GM18951 (cell line): ENCODE results near the gene STPG3.

Experiments used
- POLR2A ChIP-seq: IDR thresholded peaks from 4 replicates; pipeline ENCODE4 v1.6.1; 2011; ENCODE audit warnings: mild to moderate bottlenecking; ENCODE audit not compliant: insufficient read length, insufficient read depth; ENCODE audit errors: extremely low read depth
- in situ Hi-C: fragments of 300-500 bp; cut with MboI; formaldehyde crosslinking; loops from one replicate; pipeline ENCODE4 v1.12.0; 2022; ENCODE audit warnings: low sequenced_read_pairs, mixed read lengths, inconsistent platforms; ENCODE audit not compliant: unreplicated experiment

Gene STPG3

DNA sequence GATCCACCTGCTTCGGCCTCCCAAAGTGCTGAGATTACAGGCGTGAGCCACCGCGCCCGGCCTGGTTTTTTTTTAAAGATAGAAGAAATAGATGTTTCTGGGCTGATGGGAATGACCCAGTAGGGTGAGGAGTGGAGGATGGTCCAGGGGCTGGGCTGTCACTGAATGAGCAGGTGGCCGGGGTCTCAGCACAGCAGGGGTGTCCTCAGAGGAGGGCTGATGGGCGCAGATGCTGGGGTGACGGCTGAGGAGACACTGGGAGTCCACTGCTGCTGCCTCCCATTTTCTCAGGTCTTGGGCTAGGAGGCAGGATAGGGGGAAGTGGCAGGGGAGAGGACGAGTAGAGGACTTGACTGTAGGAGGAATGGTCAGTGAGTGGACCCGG lies 24.1 kb downstream of the STPG3 start:
- in situ Hi-C loops, result no loop called here
- TF ChIP-seq POLR2A, result no peak

DNA sequence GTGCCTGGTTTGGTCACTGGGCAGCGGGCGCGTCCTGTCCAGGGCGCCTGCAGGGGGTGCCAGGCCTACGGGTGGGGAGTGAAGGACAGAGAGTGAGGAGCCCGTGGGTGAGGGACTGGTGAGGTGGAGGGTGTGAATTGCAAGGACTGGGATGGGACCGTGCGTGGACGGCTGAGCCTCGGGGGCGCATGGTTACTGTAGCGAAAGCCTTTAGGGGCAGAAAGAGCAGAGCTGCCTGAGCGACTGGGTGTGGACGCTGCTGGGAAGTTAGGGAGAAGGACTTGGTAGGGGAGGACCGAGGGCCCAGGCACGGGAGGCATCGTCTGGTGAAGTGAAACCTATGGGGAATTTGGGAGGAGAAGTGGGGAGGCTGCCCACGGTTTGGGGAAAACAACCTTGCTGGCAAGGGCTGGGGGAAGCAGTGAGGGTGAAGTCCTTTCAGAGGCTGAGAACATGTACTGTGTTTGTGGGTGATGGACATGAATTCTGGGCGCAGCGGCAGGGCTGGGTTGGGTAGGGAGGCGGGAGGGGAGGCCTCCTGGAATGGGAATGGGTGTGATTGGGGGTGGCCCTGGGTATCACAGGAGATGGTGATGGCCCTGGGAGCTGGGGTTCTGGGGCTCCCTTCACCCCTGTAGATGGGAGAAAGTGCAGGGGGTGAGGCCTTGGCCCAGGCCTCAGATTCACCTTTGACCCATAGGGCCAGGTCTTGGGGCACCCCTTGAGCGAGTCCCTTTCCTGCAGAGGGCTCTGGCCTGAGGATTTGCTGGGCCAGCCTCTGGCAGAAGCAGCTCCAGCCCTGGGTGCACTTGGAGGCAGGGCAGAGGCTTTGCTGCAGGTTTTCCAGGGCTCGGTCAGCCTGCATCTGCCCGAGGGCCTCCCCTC lies 24.7 kb downstream of the STPG3 start:
- in situ Hi-C loops, result no loop called here
- TF ChIP-seq POLR2A, result no peak

DNA sequence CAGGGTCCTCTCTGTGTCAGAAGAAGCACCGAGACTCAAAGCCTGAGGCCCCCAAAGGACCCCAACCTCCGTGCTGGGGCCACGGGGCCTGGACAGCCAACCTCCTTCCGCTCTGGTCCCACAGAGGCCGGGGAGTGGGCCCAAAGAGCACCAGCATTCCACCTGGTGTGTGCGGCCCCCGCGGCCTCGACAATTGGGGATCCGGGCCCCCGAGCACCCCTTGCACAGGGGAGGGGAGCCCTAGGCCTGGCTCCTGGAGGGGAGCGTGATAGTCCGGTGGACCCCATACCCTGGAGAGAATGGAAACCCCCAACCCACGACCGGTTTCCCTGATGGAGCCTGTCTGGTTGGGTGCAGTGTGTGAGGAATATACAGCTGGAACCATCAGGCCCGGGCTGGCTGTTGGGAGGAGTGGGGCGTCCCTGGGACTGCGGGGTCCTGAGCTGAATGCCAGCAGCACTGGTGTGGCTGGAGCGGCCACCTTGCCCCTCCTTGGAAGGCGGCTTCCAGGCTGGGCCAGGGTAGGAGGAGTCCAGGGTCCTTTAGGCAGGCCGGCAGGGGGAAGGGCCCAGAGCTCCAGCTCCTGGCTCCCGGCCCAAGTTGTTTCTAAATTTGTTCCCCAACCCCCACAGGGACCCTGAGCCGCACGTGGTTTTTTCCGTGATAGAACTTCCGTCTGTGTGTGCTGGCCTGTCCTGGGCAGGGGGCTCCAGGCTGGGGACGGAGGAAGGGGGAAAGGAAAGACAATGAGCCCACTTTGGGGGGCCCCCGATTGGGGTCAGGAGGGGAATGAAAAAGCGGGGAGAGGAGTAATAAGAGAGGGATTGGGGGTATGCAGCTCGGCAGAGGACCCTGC lies 25.6 kb downstream of the STPG3 start:
- no peak for TF ChIP-seq POLR2A
- in situ Hi-C loops, result no loop called here

DNA sequence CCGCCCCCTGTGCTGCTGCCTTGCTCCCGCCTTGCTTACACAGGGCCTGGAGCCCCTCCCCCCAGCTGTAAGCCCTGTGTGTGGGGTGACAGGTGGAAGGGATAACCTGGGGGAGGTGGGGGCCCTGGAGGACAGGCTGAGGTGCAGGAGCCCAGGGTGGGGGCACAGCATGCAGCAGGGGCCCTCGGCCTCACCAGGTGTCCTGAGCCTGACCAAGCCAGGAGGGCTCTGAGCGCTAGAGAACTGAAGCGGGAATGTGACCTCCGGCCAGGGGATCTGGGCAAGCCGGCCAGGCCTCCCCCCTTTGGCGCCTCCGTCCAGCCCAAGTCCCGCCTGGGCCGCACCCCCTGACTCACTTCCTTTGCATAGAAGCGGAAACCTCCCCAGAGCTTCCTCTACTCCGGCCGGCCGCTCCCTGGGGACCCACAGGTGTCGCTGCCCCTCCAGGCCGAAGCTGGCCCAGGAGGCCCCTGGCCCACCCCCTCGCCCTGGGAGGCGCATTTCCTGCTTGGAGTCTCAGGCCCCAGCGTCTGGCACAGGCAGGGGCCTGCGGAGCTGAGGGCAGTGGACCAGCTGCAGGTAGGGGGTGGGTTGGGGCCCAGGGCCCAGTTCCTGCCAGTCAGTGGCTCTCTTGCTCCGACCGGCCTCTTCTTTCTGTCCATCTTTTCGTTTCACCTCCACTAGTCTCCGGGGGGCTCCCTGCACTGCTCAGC lies 26.4 kb downstream of the STPG3 start, which contains the start of gene TOR4A:
Gene TOR4A, plus strand, starts transcription at position 398 of the 713 bp plus-strand sequence. CDS start 964 bp downstream, outside the sequence.
- in situ Hi-C loops, result no loop called here
- TF ChIP-seq POLR2A, result peak; percentile 73

DNA sequence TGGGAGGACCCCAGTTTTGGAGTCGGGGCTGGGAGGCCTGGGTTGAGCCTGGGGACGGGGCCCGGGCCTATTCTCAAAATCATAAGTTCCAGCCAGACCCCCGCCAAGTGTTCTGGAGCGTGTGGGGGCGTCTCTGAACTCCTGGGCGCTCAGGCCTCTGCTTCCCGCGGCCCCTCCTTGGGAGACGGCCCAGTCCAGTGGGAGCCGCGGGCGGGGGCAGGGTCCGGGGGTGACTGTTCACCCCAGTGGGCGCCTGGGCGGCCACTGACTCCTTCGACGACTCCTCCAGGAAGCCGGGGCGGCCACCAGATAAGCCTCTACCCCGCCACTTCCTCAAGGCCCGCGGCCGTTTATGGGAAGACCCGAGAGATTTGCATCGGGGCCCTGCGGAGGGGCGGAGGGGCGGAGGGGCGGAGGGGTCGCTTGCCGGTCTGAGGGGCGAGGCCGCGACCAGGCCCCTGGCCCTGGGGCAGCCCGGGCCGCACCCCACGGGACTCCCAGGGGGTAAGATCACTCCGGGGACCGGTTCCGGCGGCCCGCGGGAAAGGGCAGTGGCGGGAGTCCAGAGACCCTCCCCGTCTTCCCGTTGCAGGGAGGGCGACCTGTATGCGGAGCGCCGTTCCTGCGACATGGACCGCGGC lies 27.1 kb downstream of the STPG3 start:
- in situ Hi-C loops, result no loop called here

DNA sequence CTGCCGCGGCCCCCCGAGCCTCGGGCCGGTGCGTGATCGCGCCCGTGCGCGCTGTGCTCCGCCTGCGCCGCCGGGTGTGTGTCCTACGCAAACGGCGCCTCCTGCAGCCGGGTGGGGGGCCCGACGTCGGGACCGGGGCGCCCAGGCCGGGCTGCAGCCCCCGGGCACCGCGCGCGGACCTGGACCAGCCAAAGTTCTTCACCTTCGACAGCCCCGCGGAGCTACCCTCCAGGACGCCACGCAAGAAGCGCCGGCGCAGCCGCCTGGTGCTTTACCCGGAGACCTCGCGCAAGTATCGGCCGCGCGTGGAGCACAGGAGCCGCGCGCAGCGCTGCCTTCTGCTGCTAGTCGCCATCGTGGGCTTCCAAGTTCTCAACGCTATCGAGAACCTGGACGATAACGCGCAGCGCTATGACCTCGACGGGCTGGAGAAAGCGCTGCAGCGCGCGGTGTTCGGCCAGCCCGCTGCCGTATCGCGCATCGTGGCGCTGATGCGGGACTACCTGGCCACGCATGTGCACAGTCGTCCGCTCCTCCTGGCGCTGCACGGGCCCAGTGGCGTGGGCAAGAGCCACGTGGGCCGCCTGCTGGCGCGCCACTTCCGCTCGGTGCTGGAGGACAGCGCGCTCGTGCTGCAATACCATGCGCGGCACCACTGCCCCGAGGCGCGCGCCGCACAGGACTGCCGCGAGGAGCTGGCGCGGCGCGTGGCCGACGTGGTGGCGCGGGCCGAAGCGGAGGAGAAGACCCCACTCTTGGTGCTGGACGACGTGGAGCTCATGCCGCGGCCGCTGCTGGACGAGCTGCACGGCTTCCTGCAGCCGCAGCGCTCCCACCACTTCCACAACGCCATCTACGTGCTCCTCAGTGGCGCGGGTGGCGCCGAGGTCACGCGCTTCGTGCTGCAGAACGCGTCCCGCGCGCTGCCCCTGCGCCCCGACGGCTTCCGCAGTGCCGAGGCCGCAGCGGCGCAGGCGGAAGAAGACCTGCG lies 27.9 kb downstream of the STPG3 start:
- no peak for TF ChIP-seq POLR2A
- in situ Hi-C loops, result no loop called here

More for the DNA sequence above, 27.1 kb downstream of the STPG3 start:
- no peak for TF ChIP-seq POLR2A

DNA sequence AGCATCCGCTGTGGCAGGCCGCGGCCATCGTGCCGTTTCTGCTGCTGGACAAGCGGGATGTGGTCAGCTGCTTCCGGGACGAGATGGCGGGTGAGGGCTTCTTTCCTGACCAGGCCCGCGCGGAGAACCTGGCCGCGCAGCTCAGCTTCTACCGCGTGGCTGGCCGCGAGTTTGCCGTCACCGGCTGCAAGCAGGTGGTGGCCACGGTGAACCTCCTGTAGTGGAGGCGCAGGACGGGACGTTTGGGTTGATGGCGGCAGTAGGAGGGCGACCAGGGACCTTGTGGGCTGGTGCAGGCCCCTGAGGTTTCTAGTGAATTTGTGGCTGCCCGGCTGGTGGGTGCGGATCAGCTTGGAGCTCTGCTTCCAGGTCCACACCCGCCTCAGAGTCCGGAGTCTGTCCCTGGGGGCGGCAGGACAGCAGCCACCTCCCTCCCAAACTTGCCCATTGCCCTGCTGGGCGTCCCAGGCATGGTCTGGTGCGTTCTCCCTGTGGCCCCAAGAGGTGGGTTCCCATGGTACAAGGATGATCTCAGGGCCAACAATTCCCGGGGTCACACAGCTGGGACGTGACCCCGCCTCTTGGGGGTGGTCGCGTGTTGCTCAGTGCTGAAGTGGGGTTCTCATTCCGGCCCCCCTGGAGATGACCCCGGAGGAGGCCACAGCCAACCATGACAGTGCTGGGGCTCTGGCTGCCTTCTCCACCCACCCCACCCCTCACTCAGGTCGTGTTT lies 28.8 kb downstream of the STPG3 start:
- in situ Hi-C loops, result no loop called here
- no peak for TF ChIP-seq POLR2A

DNA sequence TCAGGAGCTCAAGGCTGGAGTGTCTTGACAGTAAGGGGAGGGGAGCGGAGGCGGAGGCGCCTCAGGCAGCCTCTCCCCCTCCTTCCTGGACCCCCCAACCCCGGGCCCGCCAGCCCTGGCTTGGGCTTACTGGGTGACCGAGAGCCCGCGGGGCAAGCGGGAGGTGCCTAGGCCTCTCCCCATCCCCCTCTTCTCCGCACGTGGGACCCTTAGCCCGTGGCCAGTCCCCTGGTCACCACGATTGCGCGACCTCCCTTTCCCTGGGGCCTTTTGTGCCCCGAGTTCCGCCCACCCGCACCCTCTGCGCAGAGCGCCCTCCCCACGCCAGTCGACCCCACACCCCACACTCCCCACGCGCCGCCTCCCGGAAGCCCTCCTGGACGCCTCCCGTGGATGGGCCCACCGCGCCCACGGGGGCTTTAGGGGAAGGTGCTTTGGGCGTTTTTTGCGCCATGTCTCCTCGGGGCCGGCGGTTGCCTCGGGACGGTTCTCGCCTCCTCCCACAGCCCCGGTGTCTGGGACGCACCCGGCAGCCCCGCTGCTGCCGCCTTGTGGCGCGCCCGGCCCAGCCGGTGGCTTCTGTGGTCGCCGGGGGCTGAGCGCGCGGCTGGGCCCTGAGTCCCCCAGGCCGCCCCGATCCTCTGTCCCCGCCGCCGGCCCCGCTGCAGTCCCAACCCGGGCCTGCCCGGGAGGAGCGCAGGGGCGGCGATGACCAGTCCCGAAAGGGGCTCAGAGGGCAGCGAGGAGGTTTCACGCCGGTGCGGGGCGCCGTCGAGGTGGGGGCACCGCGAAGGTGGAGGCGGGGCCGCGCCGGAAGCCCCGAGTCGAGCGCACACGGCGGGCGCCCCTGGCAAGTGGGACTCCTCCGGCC lies 29.6 kb downstream of the STPG3 start:
- in situ Hi-C loops, result no loop called here
- TF ChIP-seq POLR2A, result no peak

DNA sequence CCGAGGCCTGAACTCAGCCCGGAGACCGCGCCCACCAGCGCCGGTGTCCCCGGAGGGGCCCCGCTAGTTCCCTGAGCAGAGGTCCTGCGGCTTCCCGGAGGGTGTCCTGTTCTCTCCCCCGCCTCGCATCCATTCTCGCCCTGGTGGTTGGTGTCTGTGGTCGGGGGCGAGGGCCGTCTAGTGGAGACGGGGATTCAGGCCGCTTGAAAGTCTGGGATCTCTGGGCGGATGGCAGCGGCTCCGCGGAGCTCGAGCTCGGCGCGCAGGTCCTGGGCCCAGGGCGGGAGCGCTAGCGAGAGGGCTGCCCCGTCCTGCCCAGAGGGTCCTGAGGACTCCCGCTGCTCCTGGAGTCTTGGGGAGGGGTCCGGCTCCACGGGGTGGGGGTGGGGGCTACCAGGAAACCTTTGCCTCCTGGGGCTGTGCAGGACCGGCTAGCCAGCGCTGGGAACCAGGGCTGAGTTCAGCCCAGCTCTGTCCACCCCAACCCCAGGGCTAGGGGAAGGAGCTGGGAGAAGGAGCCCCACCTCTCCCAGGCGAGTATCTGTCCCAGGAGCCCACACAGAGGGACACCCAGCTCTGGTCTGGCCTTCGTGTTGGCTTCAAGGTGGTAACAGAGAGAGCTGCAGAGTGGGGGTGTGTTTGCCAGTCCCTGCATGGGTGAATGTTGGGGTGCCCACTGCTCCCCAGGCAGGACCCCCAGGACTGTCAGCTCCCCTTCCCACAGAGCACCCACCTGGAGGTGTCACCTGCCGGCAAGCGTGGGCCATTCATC lies 30.4 kb downstream of the STPG3 start:
- in situ Hi-C loops, result no loop called here
- TF ChIP-seq POLR2A, result no peak

DNA sequence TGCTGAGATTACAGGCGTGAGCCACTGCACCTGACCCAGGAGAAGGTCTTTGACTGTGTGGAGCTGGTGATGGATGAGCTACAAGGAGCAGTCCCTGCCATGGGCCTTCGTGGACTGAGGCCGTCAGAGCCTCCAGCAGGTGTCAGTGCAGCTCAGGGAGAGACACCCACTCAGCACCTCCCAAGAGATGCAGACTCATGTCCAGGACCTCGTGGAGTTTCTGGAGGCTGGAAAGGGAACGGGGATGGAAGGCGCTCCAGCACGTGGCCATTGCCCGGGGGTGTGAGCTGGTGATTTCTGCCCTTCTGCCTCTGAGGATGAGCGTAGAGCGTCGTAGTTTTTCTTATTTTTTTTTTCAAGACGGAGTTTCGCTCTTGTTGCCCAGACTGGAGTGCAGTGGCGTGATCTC lies 35.9 kb downstream of the STPG3 start:
- in situ Hi-C loops, result no loop called here
- no peak for TF ChIP-seq POLR2A

DNA sequence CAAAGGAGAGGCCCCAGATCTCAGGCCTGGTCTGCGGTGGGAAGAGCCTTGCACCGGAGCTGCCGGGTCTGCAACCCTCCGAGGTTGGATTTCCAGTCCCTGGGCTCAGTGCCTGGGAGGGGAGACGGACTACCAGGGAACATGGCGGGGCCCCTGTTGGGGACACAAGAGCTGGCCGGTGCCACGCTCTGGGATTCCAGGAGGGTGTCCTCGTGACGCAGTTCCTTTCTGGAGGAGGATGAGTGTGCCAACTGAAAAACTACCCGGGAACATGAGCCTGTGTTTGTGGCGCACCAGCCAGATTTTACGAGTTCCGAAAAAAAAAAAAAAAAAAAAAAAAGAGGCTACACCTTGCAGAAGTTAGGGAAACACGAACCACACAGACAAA lies 42.0 kb downstream of the STPG3 start:
- in situ Hi-C loops, result loop anchor here (10.0 kb wide), 2 partner anchors 112 to 232 kb away; no protein-coding TSS in a partner anchor
- no peak for TF ChIP-seq POLR2A
